HS-27A (cell line): ENCODE measurements around the gene STMND1.

ENCODE experiments used
- DNase-seq: peaks from one replicate; pipeline ENCODE4 v3.0.0-alpha.2; 2012; ENCODE audit warnings: low read depth, missing footprints

STMND1 gene

GRCh38 chr6:17165383-17165782 lies 63.5 kb downstream of the STMND1 start:
- no peak for DNase-seq

DNA sequence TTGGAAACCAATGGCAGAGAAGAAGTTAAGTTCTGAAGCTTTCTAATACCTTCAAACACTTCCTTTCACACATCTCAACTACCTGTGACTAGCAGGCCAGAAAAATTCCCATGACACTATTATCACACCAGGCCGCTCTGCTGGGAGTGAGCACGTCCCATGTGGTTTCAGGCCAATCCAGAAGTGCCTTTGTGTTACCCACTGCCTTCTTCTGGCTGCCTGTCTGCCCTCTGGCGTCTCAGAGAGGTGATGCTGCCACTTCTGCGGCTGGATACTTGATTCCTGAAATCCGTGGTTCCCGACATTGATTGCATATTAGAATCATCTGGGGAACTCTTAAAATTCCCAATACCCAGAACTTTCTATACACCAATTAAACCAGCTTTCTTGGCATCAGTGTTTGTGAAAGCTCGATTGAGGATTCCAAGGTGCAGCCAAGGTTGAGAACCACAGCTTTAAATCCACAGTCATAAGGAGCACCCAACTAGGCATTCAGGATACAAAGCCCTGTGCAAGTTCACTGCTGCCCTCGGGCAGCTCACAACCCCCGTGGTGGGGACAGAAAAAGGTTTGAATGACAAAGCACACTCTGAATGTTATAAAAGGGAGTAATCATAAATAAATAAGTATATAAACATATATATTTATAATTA lies 65.6 kb downstream of the STMND1 start:
- no peak for DNase-seq

- DNase-seq: peak; percentile 51
Observed at GRCh38 chr6:17169291-17169690, 67.4 kb downstream of the STMND1 start.

DNA sequence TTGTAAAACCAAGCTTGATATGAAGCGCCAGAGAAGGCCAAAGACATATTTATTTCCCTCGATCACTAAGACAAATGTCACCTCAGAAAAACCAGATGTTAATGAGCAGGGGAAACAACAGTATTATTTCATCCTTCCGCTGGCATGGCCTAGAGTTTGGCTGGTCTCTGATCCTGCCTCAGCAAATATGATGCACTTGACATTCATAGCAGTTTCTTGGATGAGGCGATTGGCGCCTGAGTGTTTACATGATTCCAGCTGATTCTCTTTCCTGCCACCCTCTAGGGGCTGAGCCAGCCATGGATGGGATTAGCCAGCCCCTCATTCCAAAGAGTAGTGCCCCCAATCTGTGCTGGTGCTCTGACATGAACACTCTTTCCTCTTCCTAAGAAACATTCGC lies 67.9 kb downstream of the STMND1 start:
- DNase-seq: no peak

DNA sequence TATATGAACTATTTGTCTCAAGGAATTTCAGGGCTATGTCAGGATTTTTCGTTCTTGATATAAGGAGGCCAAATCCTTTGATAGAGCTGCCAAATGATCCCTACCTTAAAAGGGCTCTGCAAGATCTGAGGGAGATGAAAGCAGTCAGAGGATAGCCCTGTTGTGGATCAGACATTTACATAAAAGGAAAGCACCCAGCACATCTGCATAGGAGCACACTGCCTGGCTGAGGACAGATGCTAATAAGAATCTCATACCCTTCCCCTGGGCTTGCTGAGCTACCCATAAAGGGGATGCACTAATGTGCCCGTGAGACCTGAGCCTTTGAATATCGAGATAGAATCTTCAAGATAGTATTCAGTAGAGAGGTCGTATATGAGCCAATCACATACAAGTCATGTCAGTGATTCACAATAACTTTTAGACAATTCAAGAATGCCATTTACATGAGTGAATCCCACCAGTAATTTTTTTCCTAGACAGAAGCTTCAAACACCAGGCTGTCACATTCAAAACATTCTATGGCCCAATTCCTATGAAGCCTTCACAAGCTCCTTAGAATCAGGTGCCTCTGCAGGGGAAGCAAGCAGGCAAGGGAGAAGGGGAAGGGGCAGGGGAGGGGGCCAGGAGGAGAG lies 71.1 kb downstream of the STMND1 start:
- DNase-seq: no peak

DNA sequence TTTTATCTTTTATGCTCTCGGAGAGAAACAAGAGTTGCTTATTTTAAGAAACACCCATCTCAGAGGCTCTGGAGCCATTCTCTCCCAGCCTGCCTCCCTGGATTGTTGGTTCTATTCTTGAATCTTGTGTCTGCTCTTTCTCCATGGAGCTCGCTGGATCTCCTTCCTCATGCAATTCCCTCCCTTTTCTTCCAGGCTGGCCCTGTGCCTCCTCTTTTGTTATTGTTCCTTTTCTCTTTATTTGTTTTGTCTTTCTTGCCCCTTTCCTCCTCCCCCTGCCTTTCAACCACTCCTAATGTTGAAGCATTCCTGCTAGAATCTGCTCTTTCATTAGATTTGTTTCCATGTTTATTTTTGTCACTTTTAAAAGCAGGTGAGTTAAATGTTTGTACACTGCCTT lies 76.5 kb downstream of the STMND1 start:
- no peak for DNase-seq

GRCh38 chr6:17178754-17179529 lies 77.1 kb downstream of the STMND1 start:
- DNase-seq: peak; percentile 47

GRCh38 chr6:17179530-17180073 lies 77.8 kb downstream of the STMND1 start:
- DNase-seq: no peak
